NCI-H1105 treated with DMSO at 0.1 percent for 48 hours (cell line): ENCODE data around the gene APOBEC4.

Experiments
- DNase-seq: peaks from one replicate; lab custom pipeline; 2025; lab: John Stamatoyannopoulos, UW

Gene APOBEC4

DNA sequence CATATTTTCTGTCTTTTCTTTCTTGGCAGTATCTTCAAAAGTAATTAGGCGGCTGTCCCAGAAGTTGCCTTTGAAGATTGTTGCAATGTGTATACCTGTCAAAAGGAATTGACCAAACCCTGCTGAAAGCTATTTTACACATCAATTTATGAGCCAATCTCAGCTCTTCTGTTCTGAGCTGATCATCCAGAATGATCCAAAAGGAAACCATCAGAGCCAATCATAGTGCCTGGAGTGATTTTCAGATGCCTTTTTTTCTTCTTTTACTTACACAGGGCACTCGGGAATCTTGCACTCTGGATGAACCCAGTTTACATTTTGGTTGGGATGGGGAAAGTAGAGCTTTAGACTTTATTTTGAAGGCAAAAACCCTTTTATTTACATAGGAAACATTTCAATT lies 21.8 kb upstream of the APOBEC4 start:
- no peak for DNase-seq

DNA sequence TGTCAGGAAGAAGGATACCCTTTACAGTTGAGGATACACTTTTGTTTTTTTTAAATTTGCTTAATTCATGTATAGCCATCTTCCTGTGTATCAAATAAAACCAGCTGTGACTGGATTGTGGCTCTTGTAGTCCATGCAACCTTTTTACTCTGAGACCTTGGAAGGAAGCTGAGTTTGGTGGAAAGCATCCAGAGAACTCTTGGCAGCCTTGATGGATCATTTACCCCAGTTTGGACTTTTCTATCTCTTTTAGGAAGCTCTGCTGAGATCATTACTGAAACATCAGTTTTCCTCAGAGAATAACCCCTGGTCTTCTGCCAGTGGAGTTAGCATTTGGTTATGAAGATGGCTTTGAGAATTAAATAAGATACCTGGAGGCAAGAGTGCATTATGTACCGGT lies 21.2 kb upstream of the APOBEC4 start:
- DNase-seq = no peak

DNA sequence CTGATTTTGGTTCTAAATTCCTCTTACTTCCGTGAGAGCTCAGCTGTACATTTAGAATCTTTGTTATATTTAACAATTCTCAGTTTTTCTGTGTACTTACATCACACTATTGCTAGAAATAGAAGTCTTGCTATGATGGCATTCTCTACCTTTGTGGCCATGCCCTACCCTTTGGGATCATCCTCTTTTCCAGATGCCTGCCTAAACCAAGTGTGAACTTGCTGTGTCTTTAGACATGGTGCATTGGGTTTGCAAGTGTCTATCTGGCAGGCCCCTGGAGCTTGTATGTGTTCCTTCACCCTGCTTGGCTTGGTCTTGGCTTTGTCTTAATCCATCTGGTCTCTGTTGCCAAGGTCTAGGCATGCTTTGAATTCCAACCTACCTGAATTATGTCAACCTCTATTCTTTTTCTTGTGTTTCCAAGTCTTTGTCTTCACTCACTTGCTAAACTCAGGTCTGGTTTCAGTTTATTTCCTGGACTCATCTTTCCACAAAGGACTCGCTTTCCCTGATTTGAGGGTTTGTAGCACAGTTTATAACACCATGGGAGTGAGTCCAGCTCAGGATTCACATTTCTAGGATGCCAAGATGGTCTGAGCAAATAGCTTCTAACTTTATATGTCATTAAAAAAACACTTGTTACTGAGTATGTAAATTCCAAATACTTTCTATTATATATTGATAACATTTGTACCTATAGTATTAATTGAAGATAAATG lies 20.6 kb upstream of the APOBEC4 start:
- no peak for DNase-seq

DNA sequence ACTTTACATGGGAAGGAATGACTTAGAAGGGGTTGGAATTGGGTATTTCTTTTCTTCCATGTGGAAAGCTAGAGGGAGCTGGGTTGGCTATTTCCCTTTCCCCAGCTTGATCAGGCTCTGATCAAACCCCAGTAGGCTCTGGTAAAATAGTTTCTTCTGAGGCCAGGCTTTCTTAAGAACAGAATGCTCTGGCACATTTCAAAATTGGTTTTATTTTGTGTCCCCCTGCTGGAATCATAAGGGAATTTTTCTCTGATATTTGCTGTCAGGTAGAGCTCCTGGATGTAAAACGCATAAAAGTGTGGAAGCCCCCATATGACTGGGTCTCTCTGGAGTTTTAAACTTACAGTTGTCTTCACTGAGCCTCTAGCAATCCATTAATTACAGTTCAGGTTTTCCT lies 17.1 kb upstream of the APOBEC4 start:
- DNase-seq = no peak

DNA sequence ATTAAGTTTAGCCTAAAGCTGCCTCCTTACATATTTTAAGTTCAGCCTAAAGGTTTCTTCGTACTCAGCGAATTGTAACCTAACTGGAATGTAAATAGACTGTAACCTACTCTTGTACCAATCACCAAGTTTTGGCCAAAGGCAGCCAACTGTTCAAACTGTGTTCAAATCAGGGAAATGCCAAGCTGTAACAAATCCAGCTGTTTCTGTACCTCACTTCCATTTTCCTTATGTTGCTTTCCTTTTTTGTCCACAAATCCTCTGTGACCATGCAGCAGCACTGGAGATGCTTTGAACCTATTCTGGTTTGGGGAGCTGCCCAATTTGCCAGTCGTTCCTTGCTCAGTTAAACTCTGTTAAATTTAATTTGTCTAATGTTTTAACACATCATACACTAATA lies 3.2 kb upstream of the APOBEC4 start:
- no peak for DNase-seq

DNA sequence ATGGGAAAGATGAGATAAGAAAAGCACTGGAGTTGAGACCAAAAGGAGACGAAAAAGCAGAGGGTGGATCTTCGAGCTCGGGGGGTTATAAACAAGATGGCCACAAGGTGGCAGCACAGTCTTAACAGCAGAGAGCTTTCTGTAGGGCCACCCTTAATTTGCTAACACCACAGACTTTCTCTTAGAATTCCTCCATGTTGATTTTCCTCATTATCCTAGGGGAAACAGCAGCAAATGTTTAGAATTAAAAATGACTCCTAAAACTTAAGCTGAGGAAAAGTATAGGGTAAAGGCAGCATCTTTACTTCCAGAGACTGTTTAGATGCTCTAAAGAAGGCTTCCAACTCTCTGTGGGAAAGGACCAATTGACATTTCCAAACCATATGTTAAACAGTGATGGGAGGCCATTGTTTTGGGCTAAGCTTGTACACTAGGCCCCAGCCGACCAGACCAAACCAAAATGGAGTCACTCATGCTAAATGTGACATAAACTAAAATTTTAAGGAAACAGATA lies 2.5 kb upstream of the APOBEC4 start:
- DNase-seq = peak; percentile 76

DNA sequence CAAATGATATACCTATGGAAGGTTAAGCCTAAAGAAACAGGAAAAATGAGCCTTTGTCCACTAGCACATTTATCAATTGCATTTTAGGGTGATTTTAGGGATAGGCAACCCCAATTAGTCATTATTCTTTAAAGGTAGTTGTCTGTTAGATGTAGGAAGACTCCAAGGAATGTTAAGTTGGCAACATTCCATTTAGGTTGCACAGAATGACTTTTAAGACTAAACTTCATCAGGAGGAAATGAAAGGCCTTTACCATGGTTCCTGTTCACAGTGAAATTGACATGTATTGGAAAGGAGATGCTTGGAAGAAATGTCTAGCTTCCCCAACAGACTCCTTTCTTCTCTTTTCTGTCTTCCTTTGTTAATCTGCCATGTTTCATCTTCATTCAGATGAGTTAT lies 1.6 kb upstream of the APOBEC4 start:
- no peak for DNase-seq

DNA sequence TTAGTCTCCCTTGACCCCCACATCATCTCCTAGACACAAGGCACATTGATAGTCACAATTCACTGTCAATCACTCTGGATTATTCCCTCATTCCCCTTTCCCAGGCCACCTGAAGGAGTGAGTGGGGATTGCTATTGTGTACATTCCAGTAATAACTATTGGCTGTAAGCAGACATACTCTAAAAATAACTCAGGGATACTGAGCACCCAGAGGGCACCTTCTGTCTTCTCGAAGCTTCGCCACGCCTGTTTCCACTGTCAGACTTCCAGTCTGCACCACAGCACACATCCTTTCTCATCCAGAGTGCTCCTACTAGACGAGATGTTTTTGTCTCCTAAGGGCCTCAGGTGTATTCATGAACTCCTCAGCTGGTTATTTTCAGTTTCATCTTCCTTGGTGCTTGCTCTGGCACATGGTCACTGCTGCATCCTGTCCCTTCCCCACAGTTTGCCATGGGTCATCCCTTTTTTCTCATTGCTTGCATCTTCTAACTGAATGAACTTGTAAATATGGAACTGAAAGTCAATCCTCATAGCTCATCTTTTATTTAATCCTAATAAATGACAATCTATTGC lies 848 bp upstream of the APOBEC4 start:
- DNase-seq = no peak

DNA sequence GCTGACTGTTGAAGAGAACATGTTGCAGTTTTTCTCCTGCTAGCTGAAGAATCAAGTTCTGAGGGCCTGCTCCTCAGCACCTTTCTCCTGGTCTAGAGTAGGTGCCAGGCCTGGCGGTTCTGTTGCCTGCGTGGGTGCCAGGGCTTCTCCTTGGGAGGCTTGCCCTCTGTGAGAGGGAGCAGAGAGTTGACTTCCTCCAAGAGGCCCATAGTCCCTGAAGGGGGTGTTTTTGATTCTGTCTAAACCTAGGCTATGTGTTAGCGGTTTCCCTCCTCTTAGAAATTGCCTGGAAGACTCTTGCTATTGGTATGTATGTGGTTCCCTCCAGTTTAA lies 312 bp upstream of the APOBEC4 start:
- no peak for DNase-seq

DNA sequence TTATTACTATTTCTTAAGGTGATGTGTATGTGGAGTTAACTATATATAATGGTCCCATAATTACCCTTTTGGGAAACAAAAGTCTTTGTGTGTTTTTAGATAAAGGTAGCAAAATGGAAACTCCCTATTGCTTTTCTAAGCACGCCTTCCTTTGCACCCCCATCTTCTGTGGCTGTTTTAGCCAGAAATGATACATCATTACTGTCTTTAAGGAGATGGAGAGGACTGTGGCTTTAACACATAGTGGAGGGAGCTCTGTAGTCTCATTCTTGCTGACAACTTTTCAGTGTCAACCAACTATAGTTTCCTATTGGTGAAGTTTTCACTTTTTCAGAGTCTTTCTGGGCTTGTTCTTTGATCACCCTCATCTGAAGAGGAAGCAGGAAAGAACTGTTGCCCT lies 1.0 kb downstream of the APOBEC4 start:
- no peak for DNase-seq

DNA sequence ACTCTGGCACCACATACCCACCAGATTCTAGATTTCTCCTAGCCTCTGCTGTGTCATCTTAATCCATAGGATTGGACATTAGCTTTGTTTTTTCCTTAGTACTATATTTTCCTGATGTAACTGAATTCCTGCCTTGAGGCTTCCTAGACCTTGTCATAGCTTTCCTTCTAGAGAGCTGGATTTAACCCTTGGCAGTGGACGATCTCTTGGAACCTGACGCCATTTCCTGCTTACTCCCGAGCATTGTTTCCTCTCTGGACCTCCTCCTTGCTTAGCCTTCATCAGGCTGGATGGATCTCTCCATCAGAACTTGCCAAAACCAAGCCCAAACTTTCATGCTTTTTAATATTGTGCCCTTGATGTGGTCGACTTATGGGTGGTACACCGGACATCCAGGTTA lies 1.5 kb downstream of the APOBEC4 start:
- DNase-seq = no peak

DNA sequence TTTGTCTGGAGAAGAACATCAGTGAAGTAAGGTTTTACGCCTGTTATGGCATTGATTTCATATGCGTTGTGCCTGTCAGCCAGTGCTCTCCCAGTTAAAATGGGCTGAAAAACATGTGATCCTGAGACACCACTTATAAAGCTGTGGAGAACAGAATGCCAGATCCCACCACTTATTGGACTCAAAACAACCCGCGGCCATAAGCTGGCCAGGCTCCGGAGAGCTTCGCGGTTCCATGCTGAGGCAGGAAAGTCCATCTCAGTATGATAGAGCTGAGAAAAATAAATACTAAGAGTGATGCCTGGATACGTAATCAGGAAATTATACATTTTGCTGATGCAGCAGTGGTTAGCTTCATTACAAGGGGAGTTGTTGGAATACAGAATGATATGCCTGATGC lies 5.1 kb downstream of the APOBEC4 start:
- DNase-seq = no peak

DNA sequence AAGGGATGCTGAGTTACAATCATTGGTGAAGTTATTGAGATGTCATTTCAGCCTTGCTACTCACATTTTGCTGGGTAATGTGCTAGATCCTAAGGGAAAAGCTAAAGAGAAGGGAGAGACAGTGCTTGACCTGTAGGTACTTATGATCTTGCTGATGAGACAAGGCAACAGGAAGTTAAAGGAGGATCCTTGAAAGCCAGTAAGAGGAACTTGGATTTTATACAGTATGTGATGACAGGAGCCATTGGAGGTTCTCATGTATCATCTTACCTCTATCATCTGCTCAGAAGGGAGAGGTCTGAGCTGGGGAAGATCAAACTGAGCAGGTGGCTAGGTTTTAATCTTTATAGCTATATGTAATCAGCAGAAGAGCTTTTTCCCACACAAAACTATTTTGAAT lies 6.3 kb downstream of the APOBEC4 start:
- DNase-seq = no peak

DNA sequence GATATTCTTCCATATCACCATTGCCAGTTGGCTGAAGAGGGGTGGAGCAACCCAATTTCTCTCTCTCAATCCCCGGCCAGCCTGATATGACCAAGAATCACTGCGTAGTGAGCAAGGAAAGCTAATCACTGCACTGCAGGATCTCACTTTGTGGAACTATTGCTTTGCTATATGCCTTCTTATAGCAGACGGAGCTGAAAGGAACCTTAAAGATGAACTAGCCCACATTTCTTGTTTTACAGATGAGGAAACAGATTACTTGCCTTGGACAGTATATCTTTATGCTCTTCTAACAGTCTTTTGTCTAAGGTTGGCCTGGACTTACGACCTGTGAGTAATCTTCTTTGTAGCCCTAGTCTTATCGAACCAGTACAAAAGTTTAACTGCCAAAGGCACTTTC lies 7.6 kb downstream of the APOBEC4 start:
- DNase-seq = no peak

DNA sequence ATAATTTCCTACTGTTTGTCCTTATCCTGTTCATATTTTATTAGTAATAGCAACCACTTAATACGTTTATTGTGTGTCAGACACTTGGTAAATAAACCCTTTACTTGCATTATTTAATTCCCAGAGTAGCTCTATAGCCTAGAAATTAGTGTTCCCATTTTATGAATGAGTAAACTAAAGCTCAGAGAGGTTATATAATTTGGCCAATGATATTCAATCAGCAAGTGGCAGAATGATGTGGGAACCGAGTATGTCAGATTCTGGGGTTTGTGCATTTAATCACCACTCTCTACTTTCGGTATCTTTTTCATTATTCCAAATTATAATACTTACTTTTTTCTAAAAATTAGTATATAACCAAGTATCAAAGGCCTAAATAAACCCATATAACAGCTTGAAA lies 10.9 kb downstream of the APOBEC4 start:
- no peak for DNase-seq

DNA sequence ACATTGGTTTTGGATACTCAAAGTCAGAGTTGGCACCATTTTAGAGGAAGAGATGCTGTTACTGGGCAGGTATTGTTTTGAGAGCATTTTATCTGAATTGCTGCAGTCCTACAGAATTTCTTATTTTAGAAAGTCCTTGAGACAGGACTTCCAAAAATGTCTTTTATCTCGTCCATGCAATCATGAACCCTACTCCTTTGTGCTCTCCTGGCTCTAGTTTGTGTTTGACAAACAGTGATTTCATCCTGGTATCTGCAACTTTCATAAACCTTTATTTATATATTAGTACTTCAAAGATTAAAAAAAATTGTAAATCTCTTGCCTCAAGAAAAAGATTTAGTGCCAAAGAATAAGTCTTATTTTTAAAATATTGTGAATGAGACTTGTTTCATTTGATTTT lies 12.9 kb downstream of the APOBEC4 start:
- no peak for DNase-seq

DNA sequence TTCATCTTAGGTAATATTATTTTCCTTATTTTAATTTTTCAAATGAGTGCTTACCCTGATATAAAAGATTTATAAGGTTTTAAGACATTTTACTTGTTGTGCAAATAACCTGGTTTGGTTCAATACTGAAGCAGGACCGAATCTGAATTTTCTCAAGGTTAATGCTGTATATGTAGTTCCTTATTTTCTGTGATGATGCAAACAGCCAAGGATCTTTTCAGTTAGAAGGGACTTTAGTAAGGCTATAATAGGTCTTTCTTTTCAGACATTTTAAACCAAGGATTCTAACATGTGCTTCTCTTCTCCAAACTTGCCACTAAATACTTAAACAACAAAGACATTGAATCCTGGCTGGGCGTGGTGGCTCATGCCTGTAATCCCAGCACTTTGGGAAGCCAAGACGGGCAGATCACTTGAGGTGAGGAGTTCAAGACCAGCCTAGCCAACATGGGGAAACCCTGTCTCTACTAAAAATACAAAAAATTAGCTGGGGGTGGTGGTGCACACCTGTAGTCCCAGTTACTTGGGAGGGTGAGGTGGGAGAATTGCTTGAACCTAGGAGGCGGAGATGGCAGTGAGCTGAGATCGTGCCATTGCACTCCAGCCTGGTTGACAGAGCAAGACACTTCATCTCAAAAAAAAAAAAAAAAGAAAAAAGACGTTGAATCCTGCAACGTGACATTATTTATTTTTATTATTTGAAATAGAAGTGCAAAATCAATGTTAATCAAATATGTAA lies 14.3 kb downstream of the APOBEC4 start:
- no peak for DNase-seq

DNA sequence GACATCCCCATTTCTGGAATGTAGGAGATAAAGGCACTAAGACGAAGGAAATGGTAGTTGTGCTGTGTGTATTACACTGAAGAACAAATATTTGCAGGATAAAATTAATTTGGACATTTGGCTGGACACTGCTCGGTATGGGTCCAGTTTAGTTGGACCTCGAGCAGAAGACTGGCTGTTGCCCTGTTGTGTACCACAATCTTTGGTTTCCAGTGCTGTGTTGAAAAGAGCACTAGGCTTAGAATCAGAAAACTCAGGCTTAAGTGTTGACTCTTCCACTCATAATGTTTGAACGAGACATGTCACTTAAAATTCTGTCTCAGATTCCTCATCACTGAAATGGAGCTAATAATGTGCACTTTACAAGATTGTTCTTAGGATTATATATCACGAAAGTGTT lies 16.3 kb downstream of the APOBEC4 start:
- no peak for DNase-seq

DNA sequence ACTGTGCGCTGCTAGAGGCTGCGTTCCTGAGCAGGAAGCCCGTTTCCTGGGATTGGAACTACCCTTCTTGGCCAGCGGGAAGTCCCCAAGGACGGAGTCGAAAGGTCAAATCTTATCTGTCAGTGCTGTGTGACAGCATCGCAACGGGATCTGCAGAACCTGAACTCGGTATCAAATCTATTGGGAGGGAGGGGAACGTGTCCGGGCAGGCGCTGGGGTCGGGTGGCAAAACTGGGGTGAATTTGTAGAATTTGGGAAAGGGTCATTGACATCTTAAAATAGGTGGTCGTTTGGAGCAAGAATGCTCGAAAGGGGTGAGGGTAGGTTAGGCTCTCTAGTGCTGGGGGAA lies 16.8 kb downstream of the APOBEC4 start:
- no peak for DNase-seq

DNA sequence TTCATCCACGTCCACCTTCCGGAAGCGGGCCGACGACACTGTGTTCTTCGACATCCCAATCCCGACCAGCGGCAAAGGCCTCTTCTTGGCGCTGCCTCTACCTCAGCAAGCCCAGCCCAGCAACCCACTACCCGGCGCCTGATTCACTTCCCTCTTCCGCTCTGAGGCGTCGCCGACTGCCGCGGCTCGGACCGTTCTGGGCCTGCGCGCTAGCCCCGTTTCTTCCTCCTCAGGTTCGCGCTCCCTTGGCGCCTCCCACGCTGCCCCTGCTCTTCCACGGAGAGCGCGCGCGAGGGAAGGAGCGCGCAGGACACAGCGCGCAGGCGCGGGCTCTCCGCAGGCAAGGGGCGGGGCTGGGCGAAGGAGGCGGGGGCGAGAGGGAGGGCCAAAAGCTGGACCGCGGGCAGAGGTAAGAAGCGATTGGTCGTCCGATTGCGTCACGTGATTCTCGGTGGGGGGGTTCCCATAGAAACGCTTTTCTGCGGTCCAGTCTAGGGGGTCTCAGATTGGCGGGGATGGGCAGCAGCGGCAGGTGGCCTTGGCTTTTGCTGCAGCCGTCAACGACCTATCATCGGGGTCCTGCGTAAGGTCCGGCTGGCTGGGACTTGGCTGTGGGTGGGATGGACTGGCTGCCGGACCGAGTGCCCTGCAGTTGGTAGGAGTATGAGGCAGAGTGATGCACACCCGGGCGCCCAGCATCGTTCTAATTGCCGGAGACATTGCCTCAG lies 17.3 kb downstream of the APOBEC4 start, which contains the start of gene ARPC5:
TSS of gene ARPC5 (minus strand) at position 178 of the 728 bp plus-strand sequence. CDS start at position 54, 124 bp downstream.
- DNase-seq = peak; percentile 97

DNA sequence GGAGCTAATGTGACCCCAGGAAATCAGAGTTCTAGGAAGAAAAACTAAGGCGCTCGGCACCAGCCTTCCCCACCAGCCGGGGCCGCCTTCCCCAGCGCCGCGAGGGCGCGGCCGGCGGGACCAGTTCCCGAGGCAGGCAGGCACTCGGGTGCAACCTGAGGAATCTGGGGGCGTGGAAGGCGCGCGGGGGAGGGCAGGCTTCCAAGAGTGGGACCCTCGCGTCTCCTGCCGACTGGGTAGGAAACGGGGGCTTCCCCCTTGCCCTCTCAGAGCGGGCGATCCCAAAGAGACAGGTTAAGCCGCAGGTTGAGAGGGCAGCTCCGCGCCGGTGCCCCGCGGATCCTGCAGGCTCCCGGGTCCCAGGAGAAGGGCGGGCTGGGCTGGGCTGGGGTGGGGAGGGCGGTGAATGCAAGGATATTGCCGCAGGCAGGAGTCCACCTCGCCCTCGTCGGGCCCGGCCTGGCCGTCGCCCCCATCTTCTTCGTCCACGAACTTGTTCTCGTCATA lies 18.0 kb downstream of the APOBEC4 start:
- DNase-seq = peak; percentile 31

DNA sequence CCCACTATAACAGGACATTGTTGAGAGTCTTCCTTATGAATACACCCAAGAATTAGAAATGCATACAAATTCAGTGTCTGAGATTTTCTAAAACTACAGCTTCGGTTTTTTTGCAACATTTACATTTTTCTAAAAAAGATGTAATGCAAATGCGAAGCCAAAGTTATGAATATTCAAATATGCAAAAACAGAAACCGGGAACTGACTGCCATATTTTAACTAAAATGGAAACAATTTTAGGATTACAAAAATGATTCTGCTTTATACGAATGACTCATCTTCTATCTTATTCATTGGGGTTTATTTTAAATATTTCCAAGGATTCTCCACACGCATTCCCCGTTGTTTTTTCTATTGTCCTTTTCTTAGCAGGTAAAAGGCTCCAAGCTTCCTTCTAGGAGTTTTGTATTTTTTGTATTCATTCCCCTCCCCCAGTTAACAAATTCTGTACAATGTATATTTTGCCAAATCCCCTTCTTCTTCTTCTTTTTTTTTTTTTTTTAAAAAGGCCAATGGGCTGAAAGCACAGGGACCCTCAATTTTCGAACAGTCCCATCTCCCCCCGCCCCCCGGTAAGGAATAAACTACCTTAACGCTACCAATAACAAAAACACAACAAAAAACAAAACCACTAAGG lies 18.6 kb downstream of the APOBEC4 start:
- DNase-seq = no peak
